Liver (tissue), 3 donors: ENCODE data around the gene PARN.

Source experiments
- ATF3 ChIP-seq: IDR thresholded peaks from 2 replicates; pipeline ENCODE4 v1.6.1; 2016; ENCODE audit warnings: antibody characterized with exemption
- FOXA1 ChIP-seq: IDR thresholded peaks from 2 replicates; pipeline ENCODE4 v1.6.1; 2016; ENCODE audit warnings: antibody characterized with exemption
- GABPA ChIP-seq, 2 donors: IDR thresholded peaks in 1 of 2; conservative IDR thresholded peaks in 1 of 2; 2 replicates each; pipeline ENCODE4 v1.6.1; 2016; ENCODE audit warnings: antibody characterized with exemption in 2 of 2, mild to moderate bottlenecking in 1 of 2, moderate library complexity in 1 of 2
- HNF4G ChIP-seq: IDR thresholded peaks from 2 replicates; pipeline ENCODE4 v1.6.1; 2016; ENCODE audit warnings: antibody characterized with exemption
- NR2F2 ChIP-seq: IDR thresholded peaks from 2 replicates; pipeline ENCODE4 v1.6.1; 2016; ENCODE audit warnings: antibody characterized with exemption
- RAD21 ChIP-seq, 2 donors: IDR thresholded peaks; 2 replicates each; pipeline ENCODE4 v1.6.1; 2016; ENCODE audit warnings: antibody characterized with exemption in 2 of 2, mild to moderate bottlenecking in 2 of 2
- REST ChIP-seq: IDR thresholded peaks from 2 replicates; pipeline ENCODE4 v1.6.1; 2016; ENCODE audit warnings: antibody characterized with exemption, mild to moderate bottlenecking
- SP1 ChIP-seq: IDR thresholded peaks from 2 replicates; pipeline ENCODE4 v1.6.1; 2018; ENCODE audit warnings: antibody characterized with exemption, mild to moderate bottlenecking
- TAF1 ChIP-seq: conservative IDR thresholded peaks from 2 replicates; pipeline ENCODE4 v1.6.1; 2016; ENCODE audit warnings: antibody characterized with exemption, mild to moderate bottlenecking
- YY1 ChIP-seq: IDR thresholded peaks from 2 replicates; pipeline ENCODE4 v1.6.1; 2016; ENCODE audit warnings: antibody characterized with exemption, mild to moderate bottlenecking
- ZBTB33 ChIP-seq: IDR thresholded peaks from 2 replicates; pipeline ENCODE4 v1.6.1; 2016; ENCODE audit warnings: antibody characterized with exemption
- TF ChIP-seq, protein P1 (sequence below): fragments of 150-350 bp; IDR thresholded peaks from 2 replicates; pipeline ENCODE4 v1.5.1; 2017; ENCODE audit warnings: improper control_type of control experiment, low read depth, low read length; ENCODE audit not compliant: missing input control
- TF ChIP-seq, protein P2 (sequence below): IDR thresholded peaks from 2 replicates; pipeline ENCODE4 v1.6.1; 2016; ENCODE audit warnings: antibody characterized with exemption
- donor health status: healthy.
- donor health status: healthy.

GRCh38 chr16:14538604-14539003, 91.5 kb downstream of the PARN start:
- TF ChIP-seq, protein P1, sequence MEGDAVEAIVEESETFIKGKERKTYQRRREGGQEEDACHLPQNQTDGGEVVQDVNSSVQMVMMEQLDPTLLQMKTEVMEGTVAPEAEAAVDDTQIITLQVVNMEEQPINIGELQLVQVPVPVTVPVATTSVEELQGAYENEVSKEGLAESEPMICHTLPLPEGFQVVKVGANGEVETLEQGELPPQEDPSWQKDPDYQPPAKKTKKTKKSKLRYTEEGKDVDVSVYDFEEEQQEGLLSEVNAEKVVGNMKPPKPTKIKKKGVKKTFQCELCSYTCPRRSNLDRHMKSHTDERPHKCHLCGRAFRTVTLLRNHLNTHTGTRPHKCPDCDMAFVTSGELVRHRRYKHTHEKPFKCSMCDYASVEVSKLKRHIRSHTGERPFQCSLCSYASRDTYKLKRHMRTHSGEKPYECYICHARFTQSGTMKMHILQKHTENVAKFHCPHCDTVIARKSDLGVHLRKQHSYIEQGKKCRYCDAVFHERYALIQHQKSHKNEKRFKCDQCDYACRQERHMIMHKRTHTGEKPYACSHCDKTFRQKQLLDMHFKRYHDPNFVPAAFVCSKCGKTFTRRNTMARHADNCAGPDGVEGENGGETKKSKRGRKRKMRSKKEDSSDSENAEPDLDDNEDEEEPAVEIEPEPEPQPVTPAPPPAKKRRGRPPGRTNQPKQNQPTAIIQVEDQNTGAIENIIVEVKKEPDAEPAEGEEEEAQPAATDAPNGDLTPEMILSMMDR: no peak
- no peak for TF ChIP-seq FOXA1
- no peak for TF ChIP-seq RAD21 (IDR thresholded peaks at IDR 0.05)
- no peak for TF ChIP-seq ATF3
- TF ChIP-seq REST: no peak
- TF ChIP-seq TAF1: no peak
- TF ChIP-seq YY1: no peak
- no peak for TF ChIP-seq ZBTB33
- TF ChIP-seq, protein P2, sequence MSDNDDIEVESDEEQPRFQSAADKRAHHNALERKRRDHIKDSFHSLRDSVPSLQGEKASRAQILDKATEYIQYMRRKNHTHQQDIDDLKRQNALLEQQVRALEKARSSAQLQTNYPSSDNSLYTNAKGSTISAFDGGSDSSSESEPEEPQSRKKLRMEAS: no peak
- no peak for TF ChIP-seq NR2F2
- no peak for TF ChIP-seq GABPA (IDR thresholded peaks at IDR 0.05 in 1 of 2, conservative IDR thresholded peaks at IDR 0.05 in 1 of 2)
- TF ChIP-seq SP1: no peak
- TF ChIP-seq HNF4G: no peak
